Measurements from ENCODE around the gene CAMK4.

Gene CAMK4

GRCh38 chr5:111472096-111472495 lies 247.9 kb downstream of the CAMK4 start:
- Histone ChIP-seq H3K4me2 (ENCODE audit: low read length) (no peak overlapping the region), H3K36me3 (ENCODE audit: insufficient read depth, low read length) (no peaks in the 10 kb centered on the region), H3K27me3 (ENCODE audit: control insufficient read depth, insufficient read depth, low read length) (no peaks in the 10 kb centered on the region), H3K9me3 (replicated peaks; ENCODE audit: low read length) (no peaks in the 10 kb centered on the region), H3K9ac (ENCODE audit: low read depth, low read length) (no peak overlapping the region), H3K4me1 (ENCODE audit: control insufficient read depth, insufficient read depth, low read length) (no peaks in the 10 kb centered on the region), H3K4me3 (ENCODE audit: low read length) (no peak overlapping the region)

GRCh38 chr5:111472579-111472978 lies 248.4 kb downstream of the CAMK4 start:
- Histone ChIP-seq H3K36me3 (ENCODE audit: insufficient read depth, low read length) (no peaks in the 10 kb centered on the region), H3K4me1 (ENCODE audit: control insufficient read depth, insufficient read depth, low read length) (no peaks in the 10 kb centered on the region), H3K9ac (ENCODE audit: low read depth, low read length) (no peak overlapping the region), H3K4me3 (ENCODE audit: low read length) (no peak overlapping the region), H3K4me2 (ENCODE audit: low read length) (no peak overlapping the region), H3K9me3 (replicated peaks; ENCODE audit: low read length) (no peaks in the 10 kb centered on the region), H3K27me3 (ENCODE audit: control insufficient read depth, insufficient read depth, low read length) (no peaks in the 10 kb centered on the region)

GRCh38 chr5:111478266-111478665 lies 254.1 kb downstream of the CAMK4 start:
- H3K27me3 ChIP-seq (ENCODE audit: control insufficient read depth, insufficient read depth, low read length), result no peaks in the 10 kb centered on the region
- H3K4me1 ChIP-seq (ENCODE audit: control insufficient read depth, insufficient read depth, low read length), result no peaks in the 10 kb centered on the region
- no peaks in the 10 kb centered on the region for H3K9me3 ChIP-seq (replicated peaks; ENCODE audit: low read length)
- H3K9ac ChIP-seq (ENCODE audit: low read depth, low read length), result no peak overlapping the region
- no peak overlapping the region for H3K4me2 ChIP-seq (ENCODE audit: low read length)
- no peaks in the 10 kb centered on the region for H3K36me3 ChIP-seq (ENCODE audit: insufficient read depth, low read length)
- no peak overlapping the region for H3K4me3 ChIP-seq (ENCODE audit: low read length)

- H3K4me1 ChIP-seq (ENCODE audit: control insufficient read depth, insufficient read depth, low read length), result no peaks in the 10 kb centered on the region
- no peak overlapping the region for H3K4me3 ChIP-seq (ENCODE audit: low read length)
- no peaks in the 10 kb centered on the region for H3K27me3 ChIP-seq (ENCODE audit: control insufficient read depth, insufficient read depth, low read length)
- H3K4me2 ChIP-seq (ENCODE audit: low read length), result no peak overlapping the region
- H3K36me3 ChIP-seq (ENCODE audit: insufficient read depth, low read length), result no peaks in the 10 kb centered on the region
- H3K9me3 ChIP-seq (replicated peaks; ENCODE audit: low read length), result no peaks in the 10 kb centered on the region
- no peak overlapping the region for H3K9ac ChIP-seq (ENCODE audit: low read depth, low read length)
Measured at GRCh38 chr5:111478898-111479297, 254.7 kb downstream of the CAMK4 start.

GRCh38 chr5:111480346-111480745 lies 256.2 kb downstream of the CAMK4 start:
- no peak overlapping the region for H3K4me2 ChIP-seq (ENCODE audit: low read length)
- H3K36me3 ChIP-seq (ENCODE audit: insufficient read depth, low read length), result no peaks in the 10 kb centered on the region
- no peak overlapping the region for H3K9ac ChIP-seq (ENCODE audit: low read depth, low read length)
- no peaks in the 10 kb centered on the region for H3K27me3 ChIP-seq (ENCODE audit: control insufficient read depth, insufficient read depth, low read length)
- H3K4me1 ChIP-seq (ENCODE audit: control insufficient read depth, insufficient read depth, low read length), result no peaks in the 10 kb centered on the region
- no peak overlapping the region for H3K4me3 ChIP-seq (ENCODE audit: low read length)
- no peaks in the 10 kb centered on the region for H3K9me3 ChIP-seq (replicated peaks; ENCODE audit: low read length)

GRCh38 chr5:111486055-111486454 lies 261.9 kb downstream of the CAMK4 start:
- H3K27me3 ChIP-seq (ENCODE audit: control insufficient read depth, insufficient read depth, low read length), result no peaks in the 10 kb centered on the region
- no peaks in the 10 kb centered on the region for H3K36me3 ChIP-seq (ENCODE audit: insufficient read depth, low read length)
- H3K9me3 ChIP-seq (replicated peaks; ENCODE audit: low read length), result no peaks in the 10 kb centered on the region
- H3K4me3 ChIP-seq (ENCODE audit: low read length), result no peak overlapping the region
- H3K4me1 ChIP-seq (ENCODE audit: control insufficient read depth, insufficient read depth, low read length), result peaks cover 2% of the 10 kb centered on the region
- peak overlapping the region; percentile 30 for H3K4me2 ChIP-seq (ENCODE audit: low read length)
- no peak overlapping the region for H3K9ac ChIP-seq (ENCODE audit: low read depth, low read length)

GRCh38 chr5:111486926-111487325 lies 262.7 kb downstream of the CAMK4 start:
- Histone ChIP-seq H3K36me3 (ENCODE audit: insufficient read depth, low read length) (no peaks in the 10 kb centered on the region), H3K4me2 (ENCODE audit: low read length) (no peak overlapping the region), H3K4me3 (ENCODE audit: low read length) (no peak overlapping the region), H3K4me1 (ENCODE audit: control insufficient read depth, insufficient read depth, low read length) (peaks cover 2% of the 10 kb centered on the region), H3K9me3 (replicated peaks; ENCODE audit: low read length) (no peaks in the 10 kb centered on the region), H3K9ac (ENCODE audit: low read depth, low read length) (no peak overlapping the region), H3K27me3 (ENCODE audit: control insufficient read depth, insufficient read depth, low read length) (no peaks in the 10 kb centered on the region)

- Histone ChIP-seq H3K9me3 (replicated peaks; ENCODE audit: low read length) (no peaks in the 10 kb centered on the region), H3K4me1 (ENCODE audit: control insufficient read depth, insufficient read depth, low read length) (peaks cover 2% of the 10 kb centered on the region), H3K4me3 (ENCODE audit: low read length) (no peak overlapping the region), H3K27me3 (ENCODE audit: control insufficient read depth, insufficient read depth, low read length) (no peaks in the 10 kb centered on the region), H3K4me2 (ENCODE audit: low read length) (no peak overlapping the region), H3K36me3 (ENCODE audit: insufficient read depth, low read length) (peaks cover 7% of the 10 kb centered on the region), H3K9ac (ENCODE audit: low read depth, low read length) (no peak overlapping the region)
Measured at GRCh38 chr5:111488353-111488752, 264.2 kb downstream of the CAMK4 start.

GRCh38 chr5:111493031-111493430 lies 268.8 kb downstream of the CAMK4 start:
- Histone ChIP-seq H3K4me1 (ENCODE audit: control insufficient read depth, insufficient read depth, low read length) (no peaks in the 10 kb centered on the region), H3K4me2 (ENCODE audit: low read length) (no peak overlapping the region), H3K27me3 (ENCODE audit: control insufficient read depth, insufficient read depth, low read length) (no peaks in the 10 kb centered on the region), H3K36me3 (ENCODE audit: insufficient read depth, low read length) (peaks cover 32% of the 10 kb centered on the region), H3K4me3 (ENCODE audit: low read length) (no peak overlapping the region), H3K9me3 (replicated peaks; ENCODE audit: low read length) (no peaks in the 10 kb centered on the region), H3K9ac (ENCODE audit: low read depth, low read length) (no peak overlapping the region)

GRCh38 chr5:111494355-111494999 lies 270.3 kb downstream of the CAMK4 start:
- Histone ChIP-seq H3K4me1 (ENCODE audit: control insufficient read depth, insufficient read depth, low read length) (no peaks in the 10 kb centered on the region), H3K36me3 (ENCODE audit: insufficient read depth, low read length) (peaks cover 44% of the 10 kb centered on the region), H3K9ac (ENCODE audit: low read depth, low read length) (no peak overlapping the region)

GRCh38 chr5:111495159-111495558 lies 271.0 kb downstream of the CAMK4 start:
- H3K4me2 ChIP-seq (ENCODE audit: low read length), result no peak overlapping the region
- no peaks in the 10 kb centered on the region for H3K4me1 ChIP-seq (ENCODE audit: control insufficient read depth, insufficient read depth, low read length)
- H3K9ac ChIP-seq (ENCODE audit: low read depth, low read length), result no peak overlapping the region
- H3K27me3 ChIP-seq (ENCODE audit: control insufficient read depth, insufficient read depth, low read length), result no peaks in the 10 kb centered on the region
- H3K4me3 ChIP-seq (ENCODE audit: low read length), result no peak overlapping the region
- H3K9me3 ChIP-seq (replicated peaks; ENCODE audit: low read length), result no peaks in the 10 kb centered on the region
- H3K36me3 ChIP-seq (ENCODE audit: insufficient read depth, low read length), result peaks cover 46% of the 10 kb centered on the region

More at GRCh38 chr5:111494355-111494999, 270.3 kb downstream of the CAMK4 start:
- H3K4me2 ChIP-seq (ENCODE audit: low read length), result no peak overlapping the region
- H3K27me3 ChIP-seq (ENCODE audit: control insufficient read depth, insufficient read depth, low read length), result no peaks in the 10 kb centered on the region
- H3K9me3 ChIP-seq (replicated peaks; ENCODE audit: low read length), result no peaks in the 10 kb centered on the region
- H3K4me3 ChIP-seq (ENCODE audit: low read length), result no peak overlapping the region

GRCh38 chr5:111498346-111498745 lies 274.2 kb downstream of the CAMK4 start:
- H3K4me2 ChIP-seq (ENCODE audit: low read length), result no peak overlapping the region
- no peak overlapping the region for H3K9ac ChIP-seq (ENCODE audit: low read depth, low read length)
- H3K36me3 ChIP-seq (ENCODE audit: insufficient read depth, low read length), result peaks cover 51% of the 10 kb centered on the region
- H3K27me3 ChIP-seq (ENCODE audit: control insufficient read depth, insufficient read depth, low read length), result no peaks in the 10 kb centered on the region
- H3K4me3 ChIP-seq (ENCODE audit: low read length), result no peak overlapping the region
- H3K9me3 ChIP-seq (replicated peaks; ENCODE audit: low read length), result no peaks in the 10 kb centered on the region
- H3K4me1 ChIP-seq (ENCODE audit: control insufficient read depth, insufficient read depth, low read length), result peaks cover 11% of the 10 kb centered on the region
